Fibroblast of lung (primary cell): ENCODE data around the gene ITGAD.

Experiments used
- CTCF ChIP-seq, 2 donors: IDR thresholded peaks in 1 of 2; conservative IDR thresholded peaks in 1 of 2; 1 replicate in 1 of 2; 2 replicates in 1 of 2; pipeline ENCODE4 v1.5.1; 2011 to 2012; ENCODE audit warnings: low read length in 2 of 2, control low read depth in 1 of 2, inconsistent platforms in 1 of 2, low read depth in 1 of 2, mild to moderate bottlenecking in 1 of 2
- EZH2 ChIP-seq: IDR thresholded peaks from 2 replicates; pipeline ENCODE4 v1.5.1; 2012; ENCODE audit warnings: low read length, control low read depth, mild to moderate bottlenecking; ENCODE audit errors: missing control alignments

DNA sequence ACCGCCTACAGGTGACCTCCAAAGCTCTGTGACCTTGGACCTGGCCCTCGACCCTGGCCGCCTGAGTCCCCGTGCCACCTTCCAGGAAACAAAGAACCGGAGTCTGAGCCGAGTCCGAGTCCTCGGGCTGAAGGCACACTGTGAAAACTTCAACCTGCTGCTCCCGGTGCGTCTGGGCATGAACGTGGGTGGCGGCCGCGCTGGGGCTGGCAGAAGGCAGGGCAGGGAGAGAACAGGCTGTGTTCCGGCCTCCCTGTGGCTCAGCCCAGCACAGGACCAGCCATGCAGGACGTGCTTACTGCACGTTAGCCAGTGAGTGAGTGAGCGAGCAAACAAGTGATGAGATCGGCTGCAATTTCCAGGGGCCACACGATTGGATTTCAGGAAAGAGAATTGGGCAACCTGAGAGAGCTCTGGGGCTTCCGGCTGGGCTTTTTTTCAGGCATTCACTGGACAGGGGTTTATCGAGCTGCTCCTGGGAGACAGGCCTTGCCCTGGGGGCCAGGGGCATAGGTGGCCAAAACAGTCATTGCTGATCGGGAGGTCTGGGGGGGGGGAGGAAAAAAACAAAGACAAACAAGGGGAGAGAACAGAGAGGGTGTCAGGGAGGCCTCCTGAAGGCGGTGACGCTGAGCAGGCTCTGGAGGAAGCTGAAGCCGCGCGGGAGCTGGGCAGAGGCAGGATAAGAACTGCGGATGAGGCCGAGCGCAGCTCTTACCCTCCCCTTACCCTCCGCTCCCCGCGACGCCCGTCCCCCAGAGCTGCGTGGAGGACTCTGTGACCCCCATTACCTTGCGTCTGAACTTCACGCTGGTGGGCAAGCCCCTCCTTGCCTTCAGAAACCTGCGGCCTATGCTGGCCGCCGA is 21.3 kb upstream of the ITGAD start:
- TF ChIP-seq CTCF (conservative IDR thresholded peaks at IDR 0.05 in 1 of 2, IDR thresholded peaks at IDR 0.05 in 1 of 2; ENCODE audit: low read depth in 1 of 2, low read length in 2 of 2) (no peak), EZH2 (no peak)
